ENCODE data around the gene SHB.

SHB gene

GRCh38 chr9:37876376-37876775 lies 192.7 kb downstream of the SHB start:
- no peak for DNase-seq
- in situ Hi-C loops (cut with HindIII; ENCODE audit: low pct_ligation_motif_present, low pct_unique_long_range_greater_than_20kb, low sequenced_read_pairs): no loop called here

DNA sequence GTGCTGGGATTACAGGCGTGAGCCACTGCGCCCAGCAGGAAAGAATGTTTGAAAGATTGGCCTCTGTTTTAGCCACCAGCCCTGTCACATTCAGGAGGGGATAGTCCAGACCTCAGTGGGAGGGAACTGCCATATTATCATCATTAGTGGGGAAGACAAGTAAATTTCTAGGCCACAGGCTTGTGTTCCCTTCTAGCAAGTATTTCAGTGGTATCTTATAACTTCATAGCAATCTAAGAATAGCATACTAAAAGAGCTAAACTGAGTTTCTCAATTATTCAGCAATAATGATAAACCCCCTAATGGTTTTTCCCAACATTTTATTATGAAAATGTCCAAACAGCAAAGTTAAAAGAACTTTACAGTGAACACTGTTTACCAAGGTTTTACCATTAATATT lies 195.1 kb downstream of the SHB start:
- in situ Hi-C loops (cut with HindIII; ENCODE audit: low pct_ligation_motif_present, low pct_unique_long_range_greater_than_20kb, low sequenced_read_pairs): no loop called here
- DNase-seq: no peak

GRCh38 chr9:37870799-37871176 lies 198.2 kb downstream of the SHB start:
- in situ Hi-C loops (cut with HindIII; ENCODE audit: low pct_ligation_motif_present, low pct_unique_long_range_greater_than_20kb, low sequenced_read_pairs): no loop called here
- DNase-seq: no peak

GRCh38 chr9:37870081-37870798 lies 198.8 kb downstream of the SHB start:
- in situ Hi-C loops (cut with HindIII; ENCODE audit: low pct_ligation_motif_present, low pct_unique_long_range_greater_than_20kb, low sequenced_read_pairs): no loop called here
- no peak for DNase-seq

Measured in ACHN (cell line).